Muscle layer of duodenum (tissue), 2 donors: ENCODE data around the gene ANKH.

Source experiments
- H3K27ac ChIP-seq: one replicate; pipeline ENCODE4 v1.7.0; 2013; ENCODE audit warnings: mild to moderate bottlenecking, low read length
- H3K27me3 ChIP-seq: one replicate; pipeline ENCODE4 v1.7.0; 2013; ENCODE audit warnings: low read depth, mild to moderate bottlenecking, control low read depth, low read length
- H3K36me3 ChIP-seq, 2 donors: one replicate each; pipeline ENCODE4 v1.7.0; 2013; ENCODE audit warnings: low read length in 2 of 2, control low read depth in 1 of 2, mild to moderate bottlenecking in 1 of 2; ENCODE audit not compliant: insufficient read depth in 2 of 2, control insufficient read depth in 1 of 2
- H3K4me1 ChIP-seq, 2 donors: one replicate each; pipeline ENCODE4 v1.7.0; 2013; ENCODE audit warnings: low read length in 2 of 2, mild to moderate bottlenecking in 2 of 2, control low read depth in 1 of 2, moderate library complexity in 1 of 2; ENCODE audit not compliant: insufficient read depth in 2 of 2, control insufficient read depth in 1 of 2
- H3K4me3 ChIP-seq, 2 donors: one replicate each; pipeline ENCODE4 v1.7.0; 2013; ENCODE audit warnings: low read length in 2 of 2, low read depth in 1 of 2, mild to moderate bottlenecking in 1 of 2
- H3K9me3 ChIP-seq, 2 donors: one replicate each; pipeline ENCODE4 v1.7.0; 2013; ENCODE audit warnings: low read length in 2 of 2, control low read depth in 1 of 2, mild to moderate bottlenecking in 1 of 2; ENCODE audit not compliant: control insufficient read depth in 1 of 2
- donor health status: healthy.

Gene ANKH

GRCh38 chr5:14729448-14730385, 141.9 kb downstream of the ANKH start:
- Histone ChIP-seq H3K9me3 (no peaks in the 10 kb centered on the region), H3K4me3 (no peak overlapping the region), H3K27ac (no peak overlapping the region), H3K27me3 (no peaks in the 10 kb centered on the region), H3K4me1 (peaks cover 7 to 8% of the 10 kb centered on the region in 2 donors), H3K36me3 (peaks cover 3 to 18% of the 10 kb centered on the region in 2 donors)

GRCh38 chr5:14728459-14728938, 143.1 kb downstream of the ANKH start:
- H3K27ac ChIP-seq = no peak overlapping the region

GRCh38 chr5:14727928-14728458, 143.6 kb downstream of the ANKH start:
- H3K9me3 ChIP-seq = no peaks in the 10 kb centered on the region
- H3K27ac ChIP-seq = no peak overlapping the region
- H3K4me1 ChIP-seq = peaks cover 7 to 8% of the 10 kb centered on the region in 2 donors
- no peak overlapping the region for H3K4me3 ChIP-seq
- H3K36me3 ChIP-seq = peaks cover 0 to 15% of the 10 kb centered on the region in 2 donors
- no peaks in the 10 kb centered on the region for H3K27me3 ChIP-seq

More at GRCh38 chr5:14728459-14728938, 143.1 kb downstream of the ANKH start:
- Histone ChIP-seq H3K4me1 (peaks cover 7 to 8% of the 10 kb centered on the region in 2 donors), H3K9me3 (no peaks in the 10 kb centered on the region), H3K4me3 (no peak overlapping the region), H3K36me3 (peaks cover 0 to 15% of the 10 kb centered on the region in 2 donors), H3K27me3 (no peaks in the 10 kb centered on the region)

- Histone ChIP-seq H3K27ac (no peak overlapping the region), H3K27me3 (no peaks in the 10 kb centered on the region), H3K9me3 (no peaks in the 10 kb centered on the region), H3K4me3 (no peak overlapping the region), H3K36me3 (peaks cover 0 to 11% of the 10 kb centered on the region in 2 donors), H3K4me1 (peaks cover 7 to 8% of the 10 kb centered on the region in 2 donors)
Measured at GRCh38 chr5:14727428-14727865, 144.1 kb downstream of the ANKH start.

- Histone ChIP-seq H3K9me3 (no peaks in the 10 kb centered on the region), H3K4me1 (peaks cover 7 to 8% of the 10 kb centered on the region in 2 donors), H3K27ac (no peak overlapping the region), H3K4me3 (no peak overlapping the region), H3K36me3 (peaks cover 0 to 3% of the 10 kb centered on the region in 2 donors), H3K27me3 (no peaks in the 10 kb centered on the region)
Measured at GRCh38 chr5:14726066-14726838, 145.3 kb downstream of the ANKH start.

- peaks cover 7 to 8% of the 10 kb centered on the region in 2 donors for H3K4me1 ChIP-seq
- no peak overlapping the region for H3K4me3 ChIP-seq
- no peaks in the 10 kb centered on the region for H3K9me3 ChIP-seq
- no peak overlapping the region for H3K27ac ChIP-seq
- no peaks in the 10 kb centered on the region for H3K27me3 ChIP-seq
- no peaks in the 10 kb centered on the region for H3K36me3 ChIP-seq
Measured at GRCh38 chr5:14724633-14725032, 146.9 kb downstream of the ANKH start.

GRCh38 chr5:14723701-14724132, 147.9 kb downstream of the ANKH start:
- Histone ChIP-seq H3K9me3 (no peaks in the 10 kb centered on the region), H3K4me3 (no peak overlapping the region), H3K27me3 (no peaks in the 10 kb centered on the region), H3K27ac (no peak overlapping the region), H3K36me3 (no peaks in the 10 kb centered on the region), H3K4me1 (peaks cover 7 to 8% of the 10 kb centered on the region in 2 donors)

- Histone ChIP-seq H3K4me3 (no peak overlapping the region), H3K4me1 (peaks cover 4 to 6% of the 10 kb centered on the region in 2 donors), H3K36me3 (no peaks in the 10 kb centered on the region), H3K27me3 (no peaks in the 10 kb centered on the region), H3K9me3 (no peaks in the 10 kb centered on the region), H3K27ac (no peak overlapping the region)
Measured at GRCh38 chr5:14722923-14723322, 148.7 kb downstream of the ANKH start.

- Histone ChIP-seq H3K4me3 (no peak overlapping the region), H3K4me1 (no peaks in the 10 kb centered on the region), H3K9me3 (no peaks in the 10 kb centered on the region), H3K27ac (no peak overlapping the region), H3K27me3 (no peaks in the 10 kb centered on the region), H3K36me3 (no peaks in the 10 kb centered on the region)
Measured at GRCh38 chr5:14721990-14722656, 149.5 kb downstream of the ANKH start.

GRCh38 chr5:14720236-14720923, 151.2 kb downstream of the ANKH start:
- Histone ChIP-seq H3K27ac (no peak overlapping the region), H3K27me3 (no peaks in the 10 kb centered on the region), H3K9me3 (no peaks in the 10 kb centered on the region), H3K4me1 (no peaks in the 10 kb centered on the region), H3K4me3 (no peak overlapping the region), H3K36me3 (peaks cover 4% of the 10 kb centered on the region in 2 donors)
